ENCODE results near the gene DNAH9.

DNA sequence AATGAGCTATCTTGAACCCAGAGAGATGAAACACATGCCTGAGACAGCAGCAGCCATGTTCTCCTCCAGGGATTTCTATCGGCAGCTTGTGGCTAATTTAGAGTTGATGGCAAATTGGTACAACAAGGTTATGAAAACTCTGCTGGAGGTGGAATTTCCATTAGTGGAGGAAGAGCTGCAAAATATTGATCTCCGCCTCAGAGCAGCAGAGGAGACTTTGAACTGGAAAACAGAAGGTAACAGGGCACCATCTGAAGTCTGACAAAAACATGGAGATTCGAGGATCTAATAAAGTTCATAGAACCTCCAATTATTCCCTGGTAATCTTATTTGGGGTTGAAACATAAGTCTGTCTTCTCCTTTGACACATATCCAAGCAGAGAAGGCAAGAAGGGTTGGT, 52.8 kb downstream of the DNAH9 start:
- TF ChIP-seq, protein P1, sequence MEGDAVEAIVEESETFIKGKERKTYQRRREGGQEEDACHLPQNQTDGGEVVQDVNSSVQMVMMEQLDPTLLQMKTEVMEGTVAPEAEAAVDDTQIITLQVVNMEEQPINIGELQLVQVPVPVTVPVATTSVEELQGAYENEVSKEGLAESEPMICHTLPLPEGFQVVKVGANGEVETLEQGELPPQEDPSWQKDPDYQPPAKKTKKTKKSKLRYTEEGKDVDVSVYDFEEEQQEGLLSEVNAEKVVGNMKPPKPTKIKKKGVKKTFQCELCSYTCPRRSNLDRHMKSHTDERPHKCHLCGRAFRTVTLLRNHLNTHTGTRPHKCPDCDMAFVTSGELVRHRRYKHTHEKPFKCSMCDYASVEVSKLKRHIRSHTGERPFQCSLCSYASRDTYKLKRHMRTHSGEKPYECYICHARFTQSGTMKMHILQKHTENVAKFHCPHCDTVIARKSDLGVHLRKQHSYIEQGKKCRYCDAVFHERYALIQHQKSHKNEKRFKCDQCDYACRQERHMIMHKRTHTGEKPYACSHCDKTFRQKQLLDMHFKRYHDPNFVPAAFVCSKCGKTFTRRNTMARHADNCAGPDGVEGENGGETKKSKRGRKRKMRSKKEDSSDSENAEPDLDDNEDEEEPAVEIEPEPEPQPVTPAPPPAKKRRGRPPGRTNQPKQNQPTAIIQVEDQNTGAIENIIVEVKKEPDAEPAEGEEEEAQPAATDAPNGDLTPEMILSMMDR (IDR thresholded peaks at IDR 0.05), result no peak
- TF ChIP-seq POLR2A (IDR thresholded peaks at IDR 0.05), result no peak
